HepG2 (cell line): ENCODE results near the gene TLE1. TPM values are rescaled to one million over a fixed set of nuclear protein-coding genes. Genes with fewer than 3 reads are reported as not detected.

Experiments
- ATAC-seq: fragments of 200-7000 bp; cut with Tn5 transposase; 3 replicates; pipeline ENCODE4 v1.9.1; 2020; ENCODE audit warnings: mild to moderate bottlenecking, moderate library complexity
- BruUV-seq: library from RNA; stranded (reverse); fragments of 400-500 nt; replicated peaks from 2 replicates; lab custom pipeline; 2021; lab: Mats Ljungman, UMichigan
- CTCF ChIA-PET: fragments of 300-600 bp; formaldehyde crosslinking; extraction: SDS; loops from one replicate; lab custom pipeline; 2021; ENCODE audit warnings: low total read pairs, inconsistent platforms, low intra/inter-chr PET ratio; lab: Yijun Ruan, JAX
- POLR2A ChIA-PET: fragments of 350-600 bp; sonication (Branson Sonifier 250); formaldehyde crosslinking; loops from one replicate; lab custom pipeline; 2020; ENCODE audit warnings: antibody characterized with exemption, inconsistent platforms; lab: Yijun Ruan, JAX
- DNase-seq: peaks from one replicate; pipeline ENCODE4 v3.0.0-alpha.2; 2015; ENCODE audit warnings: low spot score
- FAIRE-seq: peaks from 3 replicates; lab custom pipeline; 2011; peaks lifted over from hg19 to GRCh38; lab: Jason Lieb, UNC
- H2AFZ ChIP-seq: one replicate; pipeline ENCODE4 v1.6.1; 2011; ENCODE audit warnings: low read length, inconsistent platforms
- H3K27ac ChIP-seq: fragments of 300-600 bp; 3 replicates; pipeline ENCODE4 v1.8.0; 2011; ENCODE audit warnings: mixed run types, mild to moderate bottlenecking, mixed read lengths, low read length, inconsistent platforms; ENCODE audit not compliant: insufficient read depth; ENCODE audit errors: extremely low read length
- H3K27me3 ChIP-seq, 2 experiments: fragments of 200-600 bp in 1 of 2; 2 replicates in 1 of 2; 3 replicates in 1 of 2; pipeline versions ENCODE4 v1.6.0 to v1.8.0; 2011; ENCODE audit warnings: low read length in 2 of 2, mild to moderate bottlenecking in 2 of 2, moderate library complexity in 2 of 2, inconsistent platforms in 1 of 2; ENCODE audit not compliant: insufficient read depth in 2 of 2, control insufficient read depth in 1 of 2
- H3K36me3 ChIP-seq, 2 experiments: fragments of 200-600 bp in 1 of 2; replicated peaks in 1 of 2; 2 replicates in 1 of 2; 3 replicates in 1 of 2; pipeline versions ENCODE4 v1.5.1 to v1.8.0; 2011; ENCODE audit warnings: low read length in 2 of 2, inconsistent platforms in 1 of 2; ENCODE audit not compliant: insufficient read depth in 2 of 2, control insufficient read depth in 1 of 2
- H3K4me1 ChIP-seq: 2 replicates; pipeline ENCODE4 v1.5.1; 2012; ENCODE audit warnings: low read length, inconsistent platforms; ENCODE audit not compliant: insufficient read depth
- H3K4me2 ChIP-seq: 2 replicates; pipeline ENCODE4 v1.6.0; 2011; ENCODE audit warnings: low read depth, low read length, inconsistent platforms
- H3K4me3 ChIP-seq, 3 experiments: fragments of 200-600 bp in 1 of 3; sonication (generic), shearing (Covaris generic) in 1 of 3; replicated peaks in 1 of 3; 2 replicates each; pipeline ENCODE4 v1.5.1; 2011 to 2016; ENCODE audit warnings: low read length in 3 of 3, inconsistent platforms in 2 of 3, low read depth in 2 of 3, mild to moderate bottlenecking in 2 of 3, control low read depth in 1 of 3, mixed read lengths in 1 of 3; ENCODE audit not compliant: insufficient read depth in 1 of 3
- H3K79me2 ChIP-seq: one replicate; pipeline ENCODE4 v1.6.1; 2011; ENCODE audit warnings: low read length, inconsistent platforms; ENCODE audit not compliant: insufficient read depth
- H3K9ac ChIP-seq: 2 replicates; pipeline ENCODE4 v1.6.0; 2011; ENCODE audit warnings: mild to moderate bottlenecking, low read depth, low read length, inconsistent platforms; ENCODE audit not compliant: insufficient read depth
- H3K9me3 ChIP-seq: 2 replicates; pipeline ENCODE4 v1.5.1; 2012; ENCODE audit warnings: mild to moderate bottlenecking, low read length
- H4K20me1 ChIP-seq: 2 replicates; pipeline ENCODE4 v1.6.0; 2011; ENCODE audit warnings: inconsistent platforms, mild to moderate bottlenecking, low read length, moderate library complexity; ENCODE audit not compliant: insufficient read depth
- DDIT3 ChIP-seq: sonication (generic); formaldehyde crosslinking; IDR thresholded peaks from 2 replicates; pipeline ENCODE4 v1.4.0; 2020; ENCODE audit warnings: mild to moderate bottlenecking, missing genetic modification reagents
- GPBP1L1 ChIP-seq: sonication (generic); formaldehyde crosslinking; IDR thresholded peaks from 2 replicates; pipeline ENCODE4 v1.5.0; 2020; ENCODE audit warnings: mild to moderate bottlenecking, missing genetic modification reagents
- HMGXB4 ChIP-seq, 2 experiments: sonication (generic) in 1 of 2; formaldehyde crosslinking in 1 of 2; IDR thresholded peaks; 2 replicates each; pipeline versions ENCODE4 v1.4.0 to v1.6.1; 2018 to 2020; ENCODE audit warnings: missing genetic modification reagents in 2 of 2, borderline replicate concordance in 1 of 2, low read depth in 1 of 2, mild to moderate bottlenecking in 1 of 2, missing biosample characterization in 1 of 2
- KDM1A ChIP-seq: IDR thresholded peaks from 2 replicates; pipeline ENCODE4 v1.6.1; 2016; ENCODE audit warnings: missing compliant biosample characterization
- KMT2B ChIP-seq: IDR thresholded peaks from 2 replicates; pipeline ENCODE4 v1.6.1; 2016; ENCODE audit warnings: missing genetic modification reagents, missing compliant biosample characterization
- PHB2 ChIP-seq: fragments of 450-650 bp; IDR thresholded peaks from 2 replicates; pipeline ENCODE4 v1.6.1; 2018; ENCODE audit not compliant: partially characterized antibody
- SMC3 ChIP-seq: IDR thresholded peaks from 2 replicates; pipeline ENCODE4 v1.6.1; 2011; ENCODE audit warnings: low read length, improper control_type of control experiment
- SSRP1 ChIP-seq: IDR thresholded peaks from 2 replicates; pipeline ENCODE4 v1.6.1; 2016; ENCODE audit warnings: control low read depth
- TCF7L2 ChIP-seq: IDR thresholded peaks from 2 replicates; pipeline ENCODE4 v1.6.1; 2011; ENCODE audit warnings: mild to moderate bottlenecking, low read depth, low read length, moderate library complexity
- ZBTB25 ChIP-seq: IDR thresholded peaks from 2 replicates; pipeline ENCODE4 v1.6.1; 2018; ENCODE audit warnings: missing genetic modification reagents
- ZBTB7A ChIP-seq: sonication (generic); formaldehyde crosslinking; IDR thresholded peaks from 2 replicates; pipeline ENCODE4 v1.8.0; 2022; ENCODE audit warnings: mild to moderate bottlenecking, missing genetic modification reagents
- ZKSCAN8 ChIP-seq: IDR thresholded peaks from 2 replicates; pipeline ENCODE4 v1.6.1; 2016; ENCODE audit warnings: borderline replicate concordance, missing genetic modification reagents, missing compliant biosample characterization
- ZMAT3 ChIP-seq: sonication (generic); formaldehyde crosslinking; conservative IDR thresholded peaks from 2 replicates; pipeline ENCODE4 v1.7.0; 2021; ENCODE audit warnings: missing genetic modification reagents
- ZMYM4 ChIP-seq: sonication (generic); formaldehyde crosslinking; IDR thresholded peaks from 2 replicates; pipeline ENCODE4 v1.8.1; 2023; ENCODE audit warnings: mild to moderate bottlenecking, missing genetic modification reagents
- ZNF24 ChIP-seq: fragments of 450-650 bp; IDR thresholded peaks from 2 replicates; pipeline ENCODE4 v1.6.1; 2017; ENCODE audit warnings: antibody characterized with exemption, mild to moderate bottlenecking
- ZNF446 ChIP-seq: sonication (generic); formaldehyde crosslinking; IDR thresholded peaks from 2 replicates; pipeline ENCODE4 v1.5.0; 2020; ENCODE audit warnings: mild to moderate bottlenecking, missing genetic modification reagents
- ZNF772 ChIP-seq: sonication (generic); formaldehyde crosslinking; IDR thresholded peaks from 2 replicates; pipeline ENCODE4 v1.5.0; 2020; ENCODE audit warnings: mild to moderate bottlenecking, missing genetic modification reagents
- WGBS: methylation state at CpG from one replicate; pipeline ENCODE4 v1.1.6; 2017; ENCODE audit warnings: low lambda C conversion rate; 5-methylcytosine and 5-hydroxymethylcytosine counted together
- in situ Hi-C: cut with HindIII; loops from 2 replicates; pipeline ENCODE4 v1.10.0; 2017; ENCODE audit warnings: low pct_unique_long_range_greater_than_20kb; ENCODE audit not compliant: extremely low pct_ligation_motif_present
- intact Hi-C: fragments of 100-400 bp; cut with micrococcal nuclease; formaldehyde crosslinking; loops from one replicate; pipeline ENCODE4 v1.10.0; 2022; ENCODE audit not compliant: unreplicated experiment
- polyA plus RNA-seq, 8 experiments: library from polyadenylated mRNA; depleted of rRNA in 3 of 8; stranded (reverse) in 7 of 8; unstranded in 1 of 8; fragments of >200 nt; fragmentation: Illumina TruSeq in 4 of 8; extraction: Trizol in 4 of 8; gene quantifications; 2 replicates each; pipeline versions ENCODE4 v1.2.1 to v1.2.3, GENCODE V29; 2011 to 2016; ENCODE audit warnings: low read depth in 4 of 8, missing spikeins in 1 of 8, mixed read lengths in 1 of 8; ENCODE audit not compliant: insufficient read depth in 1 of 8
- total RNA-seq, 5 experiments: library from RNA; depleted of rRNA; stranded (reverse); fragments of >200 nt; fragmentation: Illumina TruSeq; extraction: Trizol; gene quantifications; 2 replicates each; pipeline ENCODE4 v1.2.3, GENCODE V29; 2016; ENCODE audit warnings: low read depth in 1 of 5
- TF ChIP-seq, protein P1 (sequence below): sonication (generic); formaldehyde crosslinking; IDR thresholded peaks from 2 replicates; pipeline ENCODE4 v1.4.0; 2020; ENCODE audit warnings: missing genetic modification reagents
- TF ChIP-seq, protein P2 (sequence below): sonication (generic); formaldehyde crosslinking; IDR thresholded peaks from 2 replicates; pipeline ENCODE4 v1.4.0; 2020; ENCODE audit warnings: missing genetic modification reagents; ENCODE audit errors: not compliant biosample characterization

TLE1 gene
- total and polyA plus RNA-seq, 2 of the 13 experiments (the other 11 are each of a cell fraction or from before 2014, with no cell fraction given) = 35.9 to 109 TPM

DNA sequence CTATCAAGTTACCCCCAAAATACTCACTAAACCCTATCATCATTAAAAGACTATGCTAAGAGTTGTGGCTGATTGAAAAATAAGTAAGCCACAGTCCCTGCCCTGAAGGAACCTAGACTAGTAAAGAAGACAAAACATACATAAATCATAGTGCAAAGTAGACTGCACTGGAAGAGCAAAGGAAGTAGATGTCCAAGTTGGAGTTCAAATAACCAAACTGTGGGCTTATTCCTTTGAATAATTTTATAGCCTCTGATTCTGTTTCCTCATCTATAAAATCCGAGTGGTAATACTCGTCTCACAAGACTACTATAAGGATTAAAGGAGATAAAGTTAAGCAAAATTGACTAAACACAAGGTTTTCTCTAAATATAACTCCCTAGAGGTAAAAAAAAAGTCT is 140.4 kb downstream of the TLE1 start:
- BruUV-seq = no TSS peak
- 82% methylated on average over 2 of the region's 2 CpGs for WGBS

More for the DNA sequence above, 140.4 kb downstream of the TLE1 start:
- Histone ChIP-seq H3K4me1 (peaks cover 77% of the 10 kb centered on the region), H3K9ac (no peak overlapping the region), H3K4me2 (no peak overlapping the region), H4K20me1 (no peaks in the 10 kb centered on the region), H3K27me3 (no peaks in the 10 kb centered on the region), H3K27ac (no peak overlapping the region), H3K9me3 (no peaks in the 10 kb centered on the region), H3K79me2 (no peaks in the 10 kb centered on the region), H2AFZ (no peak overlapping the region), H3K4me3 (no peak overlapping the region), H3K36me3 (no peaks in the 10 kb centered on the region)
- TF ChIP-seq ZMAT3 (CRISPR knock-in tag) (no peak), KDM1A (CRISPR knock-in tag) (no peak), ZNF772 (no peak), ZNF24 (no peak), HMGXB4 (CRISPR knock-in tag; IDR thresholded peaks at IDR 0.05; ENCODE audit: borderline replicate concordance in 1 of 2, low read depth in 1 of 2) (no peak), ZMYM4 (CRISPR knock-in tag) (no peak), DDIT3 (CRISPR knock-in tag) (no peak), ZBTB25 (no peak), ZNF446 (no peak), ZKSCAN8 (no peak), TCF7L2 (no peak), KMT2B (CRISPR knock-in tag) (no peak), SMC3 (no peak), ZBTB7A (CRISPR knock-in tag) (no peak), GPBP1L1 (CRISPR knock-in tag) (no peak), SSRP1 (CRISPR knock-in tag) (no peak), PHB2 (no peak)
- TF ChIP-seq, protein P1, sequence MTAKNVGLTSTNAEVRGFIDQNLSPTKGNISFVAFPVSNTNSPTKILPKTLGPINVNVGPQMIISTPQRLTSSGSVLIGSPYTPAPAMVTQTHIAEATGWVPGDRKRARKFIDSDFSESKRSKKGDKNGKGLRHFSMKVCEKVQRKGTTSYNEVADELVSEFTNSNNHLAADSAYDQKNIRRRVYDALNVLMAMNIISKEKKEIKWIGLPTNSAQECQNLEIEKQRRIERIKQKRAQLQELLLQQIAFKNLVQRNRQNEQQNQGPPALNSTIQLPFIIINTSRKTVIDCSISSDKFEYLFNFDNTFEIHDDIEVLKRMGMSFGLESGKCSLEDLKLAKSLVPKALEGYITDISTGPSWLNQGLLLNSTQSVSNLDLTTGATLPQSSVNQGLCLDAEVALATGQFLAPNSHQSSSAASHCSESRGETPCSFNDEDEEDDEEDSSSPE (CRISPR knock-in tag) = no peak
- TF ChIP-seq, protein P2, sequence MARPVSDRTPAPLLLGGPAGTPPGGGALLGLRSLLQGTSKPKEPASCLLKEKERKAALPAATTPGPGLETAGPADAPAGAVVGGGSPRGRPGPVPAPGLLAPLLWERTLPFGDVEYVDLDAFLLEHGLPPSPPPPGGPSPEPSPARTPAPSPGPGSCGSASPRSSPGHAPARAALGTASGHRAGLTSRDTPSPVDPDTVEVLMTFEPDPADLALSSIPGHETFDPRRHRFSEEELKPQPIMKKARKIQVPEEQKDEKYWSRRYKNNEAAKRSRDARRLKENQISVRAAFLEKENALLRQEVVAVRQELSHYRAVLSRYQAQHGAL (CRISPR knock-in tag) = no peak
- POLR2A ChIA-PET = interaction anchor here (2.6 kb wide), 1 partner anchor 39 kb away, joined by 7 read pairs; no protein-coding TSS in a partner anchor
- intact Hi-C loops (no loop called here), in situ Hi-C loops (no loop called here)
- FAIRE-seq (no peak), DNase-seq (no peak), ATAC-seq (no peak)
- CTCF ChIA-PET = no interaction called here
